Measurements from ENCODE around the gene MSRB3. TPM values are rescaled to one million over a fixed set of nuclear protein-coding genes. Genes with fewer than 3 reads are reported as not detected.

Gene MSRB3
- total RNA-seq, 1 donor from 2014 or later: 3.7 TPM

- Histone ChIP-seq H3K9me3 (ENCODE audit: low read depth) (no peaks in the 10 kb centered on the region), H3K27ac (no peak overlapping the region), H3K79me2 (ENCODE audit: low read depth) (no peaks in the 10 kb centered on the region), H3K27me3 (no peaks in the 10 kb centered on the region), H3K9ac (no peak overlapping the region), H4K20me1 (ENCODE audit: low read depth) (no peaks in the 10 kb centered on the region), H3K36me3 (no peaks in the 10 kb centered on the region), H3F3A (ENCODE audit: low read depth) (no peaks in the 10 kb centered on the region), H3K4me3 (no peak overlapping the region), H2AFZ (replicated peaks) (no peak overlapping the region), H3K4me2 (no peak overlapping the region), H3K4me1 (peaks cover 12% of the 10 kb centered on the region)
- Mint-ChIP-seq H3K27ac (no peak overlapping the region), H3K27me3 (ENCODE audit: insufficient read depth, low read depth) (no peaks in the 10 kb centered on the region), H3K4me3 (no peak overlapping the region), H3K36me3 (peaks cover 1% of the 10 kb centered on the region), H3K4me1 (peaks cover 5% of the 10 kb centered on the region), H3K9me3 (peaks cover 4% of the 10 kb centered on the region)
- TF ChIP-seq EZH2phosphoT487 (IDR thresholded peaks at IDR 0.05) (no peak), EZH2 (IDR thresholded peaks at IDR 0.05) (no peak)
- TF ChIP-seq, protein P1, sequence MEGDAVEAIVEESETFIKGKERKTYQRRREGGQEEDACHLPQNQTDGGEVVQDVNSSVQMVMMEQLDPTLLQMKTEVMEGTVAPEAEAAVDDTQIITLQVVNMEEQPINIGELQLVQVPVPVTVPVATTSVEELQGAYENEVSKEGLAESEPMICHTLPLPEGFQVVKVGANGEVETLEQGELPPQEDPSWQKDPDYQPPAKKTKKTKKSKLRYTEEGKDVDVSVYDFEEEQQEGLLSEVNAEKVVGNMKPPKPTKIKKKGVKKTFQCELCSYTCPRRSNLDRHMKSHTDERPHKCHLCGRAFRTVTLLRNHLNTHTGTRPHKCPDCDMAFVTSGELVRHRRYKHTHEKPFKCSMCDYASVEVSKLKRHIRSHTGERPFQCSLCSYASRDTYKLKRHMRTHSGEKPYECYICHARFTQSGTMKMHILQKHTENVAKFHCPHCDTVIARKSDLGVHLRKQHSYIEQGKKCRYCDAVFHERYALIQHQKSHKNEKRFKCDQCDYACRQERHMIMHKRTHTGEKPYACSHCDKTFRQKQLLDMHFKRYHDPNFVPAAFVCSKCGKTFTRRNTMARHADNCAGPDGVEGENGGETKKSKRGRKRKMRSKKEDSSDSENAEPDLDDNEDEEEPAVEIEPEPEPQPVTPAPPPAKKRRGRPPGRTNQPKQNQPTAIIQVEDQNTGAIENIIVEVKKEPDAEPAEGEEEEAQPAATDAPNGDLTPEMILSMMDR (IDR thresholded peaks at IDR 0.05): no peak
- no peak for DNase-seq (ENCODE audit: low spot score)
These were observed 27.0 kb downstream of the MSRB3 start for GRCh38 chr12:65305346-65305950.

DNA sequence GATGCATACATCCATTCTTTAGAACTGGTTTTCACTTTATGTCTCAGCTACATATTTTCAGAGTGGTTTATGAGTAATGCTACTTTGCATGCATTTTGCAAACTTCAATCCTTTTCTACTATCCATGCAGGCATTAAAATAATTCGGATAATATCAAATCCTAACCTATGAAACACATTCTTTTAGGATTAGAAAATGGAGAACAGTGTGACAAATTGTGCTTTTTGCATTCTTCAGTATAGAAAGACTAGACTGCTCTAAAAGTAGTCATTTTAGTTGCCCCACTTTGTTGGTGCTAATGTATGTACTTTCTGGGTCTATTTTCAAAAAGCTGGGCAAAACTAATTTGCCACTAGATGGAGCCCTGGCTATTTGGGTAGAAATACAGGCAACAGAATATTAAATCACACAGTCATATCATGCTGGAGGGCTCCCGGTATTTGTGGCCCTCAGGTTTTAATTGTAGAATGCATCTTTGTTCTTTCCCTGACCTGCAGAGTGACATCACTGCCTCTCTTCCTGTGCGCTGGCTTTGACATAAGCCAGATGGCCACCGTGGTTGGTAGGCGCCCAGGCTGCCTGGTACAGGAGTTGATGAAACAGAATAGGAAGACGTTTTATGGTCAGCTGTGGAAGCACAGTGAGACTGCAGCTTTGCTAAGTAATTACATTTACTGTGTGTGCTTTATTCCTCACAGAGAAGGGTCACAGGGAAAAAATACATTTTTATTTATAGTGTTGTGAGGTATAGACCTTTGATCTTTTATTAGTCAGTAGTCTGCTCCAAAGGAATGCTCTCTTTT is 28.1 kb downstream of the MSRB3 start:
- Histone ChIP-seq H3K4me3 (no peak overlapping the region), H3F3A (ENCODE audit: low read depth) (no peaks in the 10 kb centered on the region), H2AFZ (replicated peaks) (no peak overlapping the region), H3K9me3 (ENCODE audit: low read depth) (no peaks in the 10 kb centered on the region), H3K27ac (no peak overlapping the region), H3K4me2 (no peak overlapping the region), H3K4me1 (peaks cover 12% of the 10 kb centered on the region), H3K27me3 (no peaks in the 10 kb centered on the region), H4K20me1 (ENCODE audit: low read depth) (no peaks in the 10 kb centered on the region), H3K79me2 (ENCODE audit: low read depth) (no peaks in the 10 kb centered on the region), H3K36me3 (no peaks in the 10 kb centered on the region), H3K9ac (no peak overlapping the region)
- peak; percentile 31 for DNase-seq (ENCODE audit: low spot score)
- H3K36me3 Mint-ChIP-seq: peaks cover 1% of the 10 kb centered on the region
- no peak overlapping the region for H3K27ac Mint-ChIP-seq
- peaks cover 5% of the 10 kb centered on the region for H3K4me1 Mint-ChIP-seq
- H3K27me3 Mint-ChIP-seq (ENCODE audit: insufficient read depth, low read depth): no peaks in the 10 kb centered on the region
- H3K9me3 Mint-ChIP-seq: peaks cover 4% of the 10 kb centered on the region
- TF ChIP-seq EZH2phosphoT487 (IDR thresholded peaks at IDR 0.05): no peak
- TF ChIP-seq, protein P1 (IDR thresholded peaks at IDR 0.05): peak; percentile 72
- H3K4me3 Mint-ChIP-seq: no peak overlapping the region

DNA sequence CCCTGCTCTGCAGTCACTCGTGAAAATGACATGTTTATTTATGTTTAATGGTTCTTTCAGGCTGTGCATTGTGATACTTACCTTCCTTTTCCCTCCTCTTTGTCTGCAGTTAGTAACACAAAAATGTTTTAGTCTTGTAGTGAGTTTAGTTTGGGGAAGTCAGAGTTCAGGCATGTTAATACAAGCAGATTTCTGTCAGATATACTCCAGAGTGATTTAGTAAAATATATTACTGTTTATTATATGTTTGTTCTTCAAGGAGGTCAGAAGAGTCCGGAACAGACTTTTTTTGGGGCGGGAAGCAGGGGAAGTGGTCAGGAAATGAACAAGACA is 28.7 kb downstream of the MSRB3 start:
- H3K36me3 Mint-ChIP-seq: peaks cover 1% of the 10 kb centered on the region
- H3K9me3 Mint-ChIP-seq: peaks cover 4% of the 10 kb centered on the region
- H3K4me2 ChIP-seq: no peak overlapping the region
- no peak overlapping the region for H3K4me3 Mint-ChIP-seq
- H3K4me1 ChIP-seq: peaks cover 11% of the 10 kb centered on the region
- H3K9ac ChIP-seq: no peak overlapping the region
- H3K27ac Mint-ChIP-seq: no peak overlapping the region
- no peaks in the 10 kb centered on the region for H3F3A ChIP-seq (ENCODE audit: low read depth)
- H3K27ac ChIP-seq: no peak overlapping the region
- no peaks in the 10 kb centered on the region for H4K20me1 ChIP-seq (ENCODE audit: low read depth)
- peaks cover 5% of the 10 kb centered on the region for H3K4me1 Mint-ChIP-seq
- H3K4me3 ChIP-seq: no peak overlapping the region
- no peak for TF ChIP-seq EZH2 (IDR thresholded peaks at IDR 0.05)
- TF ChIP-seq, protein P1 (IDR thresholded peaks at IDR 0.05): no peak
- no peak for TF ChIP-seq EZH2phosphoT487 (IDR thresholded peaks at IDR 0.05)
- H3K27me3 ChIP-seq: no peaks in the 10 kb centered on the region
- no peaks in the 10 kb centered on the region for H3K27me3 Mint-ChIP-seq (ENCODE audit: insufficient read depth, low read depth)
- H3K79me2 ChIP-seq (ENCODE audit: low read depth): no peaks in the 10 kb centered on the region
- no peaks in the 10 kb centered on the region for H3K9me3 ChIP-seq (ENCODE audit: low read depth)
- no peaks in the 10 kb centered on the region for H3K36me3 ChIP-seq
- H2AFZ ChIP-seq (replicated peaks): no peak overlapping the region
- no peak for DNase-seq (ENCODE audit: low spot score)
